VCaP (cell line): ENCODE data around the gene VHLL.

Experiments
- H3K27ac ChIP-seq: fragments of 450-650 bp; 2 replicates; pipeline ENCODE4 v1.5.1; 2017
- TF ChIP-seq, protein P1 (sequence below): fragments of 450-650 bp; conservative IDR thresholded peaks from 2 replicates; pipeline ENCODE4 v1.5.1; 2017; ENCODE audit warnings: mild to moderate bottlenecking, moderate library complexity

VHLL gene

GRCh38 chr1:156281281-156281680 lies 17.8 kb downstream of the VHLL start:
- TF ChIP-seq, protein P1, sequence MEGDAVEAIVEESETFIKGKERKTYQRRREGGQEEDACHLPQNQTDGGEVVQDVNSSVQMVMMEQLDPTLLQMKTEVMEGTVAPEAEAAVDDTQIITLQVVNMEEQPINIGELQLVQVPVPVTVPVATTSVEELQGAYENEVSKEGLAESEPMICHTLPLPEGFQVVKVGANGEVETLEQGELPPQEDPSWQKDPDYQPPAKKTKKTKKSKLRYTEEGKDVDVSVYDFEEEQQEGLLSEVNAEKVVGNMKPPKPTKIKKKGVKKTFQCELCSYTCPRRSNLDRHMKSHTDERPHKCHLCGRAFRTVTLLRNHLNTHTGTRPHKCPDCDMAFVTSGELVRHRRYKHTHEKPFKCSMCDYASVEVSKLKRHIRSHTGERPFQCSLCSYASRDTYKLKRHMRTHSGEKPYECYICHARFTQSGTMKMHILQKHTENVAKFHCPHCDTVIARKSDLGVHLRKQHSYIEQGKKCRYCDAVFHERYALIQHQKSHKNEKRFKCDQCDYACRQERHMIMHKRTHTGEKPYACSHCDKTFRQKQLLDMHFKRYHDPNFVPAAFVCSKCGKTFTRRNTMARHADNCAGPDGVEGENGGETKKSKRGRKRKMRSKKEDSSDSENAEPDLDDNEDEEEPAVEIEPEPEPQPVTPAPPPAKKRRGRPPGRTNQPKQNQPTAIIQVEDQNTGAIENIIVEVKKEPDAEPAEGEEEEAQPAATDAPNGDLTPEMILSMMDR, result no peak
- peak overlapping the region; percentile 92 for H3K27ac ChIP-seq

DNA sequence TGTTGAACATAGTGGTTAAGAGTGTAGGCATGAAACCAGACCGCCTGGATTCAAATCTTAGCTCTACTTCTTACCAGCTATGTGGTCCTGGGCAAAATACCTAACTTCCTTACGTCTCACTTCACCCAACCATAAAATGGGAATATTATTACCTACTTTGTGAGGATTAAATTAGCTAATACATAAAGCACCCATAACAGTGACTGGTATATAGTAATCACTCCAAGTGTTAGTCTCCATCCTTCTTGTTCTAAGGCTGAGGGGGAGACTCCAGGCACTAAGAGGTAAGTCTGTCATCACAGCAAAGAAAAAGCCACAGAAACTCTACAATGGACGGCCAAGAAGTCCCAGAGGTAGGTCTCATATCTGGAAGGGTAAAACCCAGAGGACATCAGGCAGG lies 19.3 kb downstream of the VHLL start:
- TF ChIP-seq, protein P1, result no peak
- H3K27ac ChIP-seq, result no peak overlapping the region

DNA sequence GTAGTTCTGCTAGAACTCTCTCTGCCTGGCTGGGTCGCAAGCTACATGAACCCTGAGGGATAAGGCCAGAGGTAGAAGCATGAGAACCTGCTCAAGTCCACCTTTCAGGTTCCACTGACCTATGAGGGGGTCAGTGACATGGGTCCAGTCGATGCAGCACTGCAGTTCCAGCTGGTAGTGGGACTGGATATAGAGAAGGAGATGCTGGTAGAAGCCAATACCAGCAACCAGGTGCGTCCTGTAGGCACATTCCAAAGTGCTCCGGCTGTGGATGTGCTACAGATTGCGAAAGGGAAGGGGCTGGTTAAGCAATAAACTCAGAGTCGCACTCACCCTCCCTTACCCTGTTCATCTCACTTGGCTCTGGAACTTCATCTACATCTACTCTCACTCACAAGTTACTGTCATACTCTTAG lies 22.1 kb downstream of the VHLL start:
- TF ChIP-seq, protein P1, result no peak
- H3K27ac ChIP-seq, result no peak overlapping the region

DNA sequence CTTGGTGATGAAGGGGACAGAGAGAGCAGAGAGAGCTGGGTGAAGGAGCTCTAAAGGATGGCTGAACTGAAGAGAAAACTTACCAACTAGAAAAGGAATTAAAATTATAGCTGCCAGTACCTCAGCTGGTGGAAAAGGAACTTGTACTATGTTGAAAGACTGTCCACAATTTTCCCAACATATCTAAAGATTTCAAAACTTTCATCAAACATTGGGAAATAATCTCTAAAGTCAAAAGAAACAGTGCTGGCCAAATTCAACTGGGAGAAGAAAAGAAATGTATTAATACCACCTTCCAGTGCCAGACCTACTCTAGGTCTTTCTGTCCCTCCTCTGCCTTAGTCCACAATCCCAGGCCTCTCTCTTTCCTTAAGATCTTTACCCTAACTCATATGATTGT lies 22.6 kb downstream of the VHLL start:
- TF ChIP-seq, protein P1, result no peak
- H3K27ac ChIP-seq, result no peak overlapping the region

GRCh38 chr1:156270314-156270713 lies 28.8 kb downstream of the VHLL start:
- TF ChIP-seq, protein P1, result no peak
- no peak overlapping the region for H3K27ac ChIP-seq

GRCh38 chr1:156268336-156268735 lies 30.8 kb downstream of the VHLL start:
- H3K27ac ChIP-seq, result no peak overlapping the region
- TF ChIP-seq, protein P1, result no peak

DNA sequence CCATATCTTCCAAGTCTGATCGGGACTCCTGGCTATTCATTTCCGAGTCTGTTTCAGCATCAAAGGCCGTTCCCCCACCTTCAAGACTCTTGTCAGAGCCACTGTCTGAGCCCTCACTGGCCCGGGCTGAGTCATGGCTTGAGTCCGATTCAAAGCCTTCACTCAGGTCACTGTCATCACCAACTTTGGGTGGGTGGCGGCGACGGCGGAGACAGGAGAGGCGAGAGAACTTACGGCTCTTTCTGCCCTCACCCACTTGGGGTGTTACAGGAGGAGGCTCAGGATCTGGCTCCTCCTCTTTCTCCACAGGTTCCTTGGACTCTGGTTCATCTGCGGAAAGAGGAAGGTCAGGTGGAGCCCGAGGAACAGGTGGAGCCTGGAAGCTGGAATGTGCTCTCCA lies 33.1 kb downstream of the VHLL start:
- TF ChIP-seq, protein P1, result no peak
- H3K27ac ChIP-seq, result no peak overlapping the region

- H3K27ac ChIP-seq, result no peak overlapping the region
- TF ChIP-seq, protein P1, result no peak
These were observed 35.8 kb downstream of the VHLL start for GRCh38 chr1:156263288-156263655.
